ENCODE measurements around the gene CNN1.

DNA sequence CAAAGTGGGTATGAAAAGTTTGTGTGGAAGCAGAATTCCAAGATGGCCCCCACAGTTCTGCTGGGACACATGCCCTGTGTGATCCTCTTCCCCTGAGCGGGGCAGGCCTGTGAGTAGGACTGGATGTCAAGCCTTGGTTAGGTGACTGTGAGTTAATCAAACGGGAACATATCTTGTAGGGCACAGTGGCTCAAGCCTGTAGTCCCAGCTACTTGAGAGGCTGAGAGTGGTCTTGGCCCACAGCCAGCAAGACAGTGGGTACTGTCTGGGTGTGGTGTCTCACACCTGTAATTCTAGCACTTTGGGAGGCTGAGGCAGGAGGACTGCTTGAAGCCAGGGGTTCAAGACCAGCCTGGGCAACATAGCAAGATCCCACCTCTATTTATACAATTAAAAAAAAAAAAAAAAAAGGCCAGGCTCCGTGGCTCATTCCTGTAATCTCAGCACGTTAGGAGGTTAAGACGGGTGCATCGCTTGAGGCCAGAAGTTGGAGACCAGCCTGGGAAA is 39.4 kb upstream of the CNN1 start:
- TF ChIP-seq SPI1 (IDR thresholded peaks at IDR 0.05; ENCODE audit: low read depth, low read length) (no peak), TAF1 (IDR thresholded peaks at IDR 0.05; ENCODE audit: low read depth, low read length) (no peak), POLR2A (IDR thresholded peaks at IDR 0.05; ENCODE audit: low read depth, low read length) (no peak), POLR2AphosphoS5 (IDR thresholded peaks at IDR 0.05; ENCODE audit: low read depth, low read length) (no peak), POU2F2 (IDR thresholded peaks at IDR 0.05; ENCODE audit: low read depth, low read length) (no peak), PAX5 (IDR thresholded peaks at IDR 0.05; ENCODE audit: insufficient read depth, low read length, severe bottlenecking) (no peak)
